Astrocyte of the spinal cord (primary cell): Measurements from ENCODE around the gene NUAK2.

Source experiments
- DNase-seq: peaks from one replicate; pipeline ENCODE4 v3.0.0; 2011; ENCODE audit warnings: low read depth, low spot score
- H3K4me3 ChIP-seq: 2 replicates; pipeline ENCODE4 v1.5.1; 2011; ENCODE audit warnings: low read depth, mild to moderate bottlenecking, low read length, moderate library complexity
- in situ Hi-C: cut with HindIII; loops from 2 replicates; pipeline ENCODE4 v1.10.0; 2017; ENCODE audit warnings: low sequenced_read_pairs
- TF ChIP-seq, protein P1 (sequence below): IDR thresholded peaks from 2 replicates; pipeline ENCODE4 v1.5.1; 2012; ENCODE audit warnings: low read depth, mild to moderate bottlenecking, low read length, inconsistent platforms

Gene NUAK2

DNA sequence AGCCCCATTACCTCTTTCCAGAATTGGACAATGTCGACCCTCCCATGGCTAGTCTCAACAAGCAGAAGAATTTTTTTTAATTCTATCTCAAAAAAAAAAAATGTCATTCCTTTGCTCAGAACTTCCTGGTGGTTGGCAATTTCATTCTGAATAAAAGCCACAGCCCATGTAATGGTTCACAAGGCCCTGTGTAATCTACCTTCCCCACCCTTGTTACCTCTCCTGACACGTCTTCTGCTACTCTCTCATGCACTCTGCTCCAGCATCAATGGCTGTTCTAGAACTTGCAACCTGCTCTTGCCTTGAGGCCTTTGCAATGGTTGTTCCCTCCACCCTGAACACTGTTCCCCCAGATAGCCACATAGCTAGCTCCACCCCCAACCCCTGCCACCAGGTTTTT, 25.4 kb downstream of the NUAK2 start:
- DNase-seq = no peak
- no peak overlapping the region for H3K4me3 ChIP-seq
- TF ChIP-seq, protein P1, sequence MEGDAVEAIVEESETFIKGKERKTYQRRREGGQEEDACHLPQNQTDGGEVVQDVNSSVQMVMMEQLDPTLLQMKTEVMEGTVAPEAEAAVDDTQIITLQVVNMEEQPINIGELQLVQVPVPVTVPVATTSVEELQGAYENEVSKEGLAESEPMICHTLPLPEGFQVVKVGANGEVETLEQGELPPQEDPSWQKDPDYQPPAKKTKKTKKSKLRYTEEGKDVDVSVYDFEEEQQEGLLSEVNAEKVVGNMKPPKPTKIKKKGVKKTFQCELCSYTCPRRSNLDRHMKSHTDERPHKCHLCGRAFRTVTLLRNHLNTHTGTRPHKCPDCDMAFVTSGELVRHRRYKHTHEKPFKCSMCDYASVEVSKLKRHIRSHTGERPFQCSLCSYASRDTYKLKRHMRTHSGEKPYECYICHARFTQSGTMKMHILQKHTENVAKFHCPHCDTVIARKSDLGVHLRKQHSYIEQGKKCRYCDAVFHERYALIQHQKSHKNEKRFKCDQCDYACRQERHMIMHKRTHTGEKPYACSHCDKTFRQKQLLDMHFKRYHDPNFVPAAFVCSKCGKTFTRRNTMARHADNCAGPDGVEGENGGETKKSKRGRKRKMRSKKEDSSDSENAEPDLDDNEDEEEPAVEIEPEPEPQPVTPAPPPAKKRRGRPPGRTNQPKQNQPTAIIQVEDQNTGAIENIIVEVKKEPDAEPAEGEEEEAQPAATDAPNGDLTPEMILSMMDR = no peak
- in situ Hi-C loops = no loop called here

DNA sequence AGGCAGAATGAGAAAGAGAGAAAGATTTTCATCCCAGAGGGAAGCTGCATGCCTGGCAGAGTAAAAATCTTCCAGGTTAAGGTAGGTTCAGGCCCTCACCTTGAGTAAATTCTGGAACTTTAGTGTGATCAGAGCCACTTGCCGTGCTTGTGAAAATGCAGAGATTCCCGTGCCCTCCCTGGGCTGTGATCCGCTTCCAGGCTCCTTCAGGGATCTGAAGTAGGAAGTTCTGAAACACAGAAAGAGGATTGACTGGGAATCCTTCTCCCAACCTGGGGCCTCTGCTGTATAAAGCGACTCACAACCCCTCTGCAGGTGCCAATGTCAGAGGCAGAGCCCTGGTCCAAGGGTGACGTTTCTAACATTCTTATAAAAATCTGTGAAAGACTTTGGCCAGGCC, 26.6 kb downstream of the NUAK2 start:
- in situ Hi-C loops = no loop called here
- H3K4me3 ChIP-seq = no peak overlapping the region
- DNase-seq = no peak
- TF ChIP-seq, protein P1 = no peak

DNA sequence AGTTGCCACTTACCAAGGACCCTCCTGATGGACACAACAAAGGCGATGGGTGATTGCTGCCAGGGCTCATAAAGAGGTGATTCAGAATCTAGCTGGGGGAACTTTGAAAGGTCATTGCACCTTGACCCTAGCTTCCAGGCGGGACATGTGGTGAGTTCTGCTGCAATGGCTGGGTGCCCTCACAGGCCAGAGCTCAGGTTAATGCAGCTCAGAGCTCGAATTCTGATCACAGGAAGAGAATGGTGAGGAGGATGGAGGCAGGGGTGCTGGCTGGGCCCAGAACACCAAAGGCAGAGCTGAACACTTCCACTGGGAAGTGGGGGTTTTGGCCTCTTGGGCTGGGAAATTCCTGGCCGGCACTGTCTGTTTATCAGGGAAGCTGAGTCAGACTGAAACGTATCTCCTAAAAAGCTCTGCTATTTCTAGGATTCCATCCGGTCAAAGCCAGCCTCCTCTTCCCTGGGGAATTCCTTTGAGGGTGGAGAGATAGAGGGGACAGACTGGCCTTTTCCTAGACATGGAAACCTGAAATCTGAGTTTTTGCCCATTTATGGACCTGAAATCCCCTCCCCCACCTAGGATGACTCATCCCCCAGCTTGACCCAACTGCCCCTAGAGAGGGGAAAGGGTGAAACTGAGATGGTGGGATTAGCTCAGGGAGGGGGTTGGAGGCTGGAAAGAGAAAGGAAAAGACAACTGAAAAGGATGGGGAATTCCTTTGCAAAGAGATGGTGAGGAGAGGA, 27.2 kb downstream of the NUAK2 start:
- DNase-seq = peak; percentile 80
- in situ Hi-C loops = no loop called here
- no peak overlapping the region for H3K4me3 ChIP-seq
- TF ChIP-seq, protein P1 = no peak

DNA sequence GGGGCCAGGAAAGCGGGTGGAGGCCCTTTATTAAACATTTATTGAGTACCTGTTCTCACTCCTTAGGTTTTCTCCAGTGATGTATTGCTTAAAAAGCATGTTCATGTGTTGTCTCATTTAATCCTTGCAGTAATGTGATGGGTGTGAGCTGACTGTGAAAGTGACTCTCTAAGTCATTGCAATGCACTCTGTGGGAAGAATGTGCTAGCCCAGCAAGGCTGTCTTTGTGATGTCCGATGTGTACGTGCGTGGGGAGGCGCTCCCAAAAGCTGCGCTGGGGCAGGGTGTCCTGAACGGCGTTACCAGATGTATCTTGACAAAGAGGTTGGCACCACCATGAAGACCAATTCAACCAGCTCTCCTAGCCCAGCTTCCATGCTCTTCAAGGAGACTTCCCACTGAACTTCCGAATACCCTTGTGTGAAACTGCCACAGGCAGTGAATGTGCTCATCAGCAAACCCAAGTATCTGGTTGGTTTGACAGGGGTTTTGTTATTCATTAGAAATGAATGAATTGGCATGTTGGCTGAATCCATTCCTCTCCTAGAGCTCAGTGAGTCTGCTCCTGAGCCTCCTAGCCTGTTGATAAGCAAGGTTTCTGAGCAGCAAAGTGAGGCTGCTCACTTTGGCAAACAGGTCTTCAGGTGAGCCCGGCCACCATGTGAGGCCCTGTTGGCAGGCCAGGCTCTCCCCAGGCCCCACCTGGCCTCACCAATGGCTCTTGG, 28.0 kb downstream of the NUAK2 start:
- in situ Hi-C loops = no loop called here
- TF ChIP-seq, protein P1 = no peak

DNA sequence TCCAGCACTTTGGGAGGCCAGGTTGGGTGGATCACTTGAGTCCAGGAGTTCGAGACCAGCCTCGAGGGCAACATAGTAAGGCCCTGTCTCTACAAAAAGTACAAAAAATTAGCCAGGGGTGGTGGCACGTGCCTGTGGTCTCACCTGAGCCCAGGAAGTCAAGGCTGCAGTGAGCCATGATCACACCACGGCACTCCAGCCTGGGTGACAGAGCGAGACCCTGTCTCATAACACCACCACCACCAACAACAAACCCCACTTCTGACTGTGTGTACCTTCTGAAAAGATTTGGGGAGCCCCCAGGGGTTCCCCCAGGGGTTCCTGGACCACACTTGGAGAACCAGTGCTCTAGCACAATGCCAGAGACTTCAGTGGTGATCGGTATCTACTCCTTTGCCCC, 29.9 kb downstream of the NUAK2 start:
- TF ChIP-seq, protein P1 = no peak
- DNase-seq = no peak
- in situ Hi-C loops = no loop called here
- H3K4me3 ChIP-seq = no peak overlapping the region

More for the DNA sequence above, 28.0 kb downstream of the NUAK2 start:
- no peak for DNase-seq
- H3K4me3 ChIP-seq = no peak overlapping the region

DNA sequence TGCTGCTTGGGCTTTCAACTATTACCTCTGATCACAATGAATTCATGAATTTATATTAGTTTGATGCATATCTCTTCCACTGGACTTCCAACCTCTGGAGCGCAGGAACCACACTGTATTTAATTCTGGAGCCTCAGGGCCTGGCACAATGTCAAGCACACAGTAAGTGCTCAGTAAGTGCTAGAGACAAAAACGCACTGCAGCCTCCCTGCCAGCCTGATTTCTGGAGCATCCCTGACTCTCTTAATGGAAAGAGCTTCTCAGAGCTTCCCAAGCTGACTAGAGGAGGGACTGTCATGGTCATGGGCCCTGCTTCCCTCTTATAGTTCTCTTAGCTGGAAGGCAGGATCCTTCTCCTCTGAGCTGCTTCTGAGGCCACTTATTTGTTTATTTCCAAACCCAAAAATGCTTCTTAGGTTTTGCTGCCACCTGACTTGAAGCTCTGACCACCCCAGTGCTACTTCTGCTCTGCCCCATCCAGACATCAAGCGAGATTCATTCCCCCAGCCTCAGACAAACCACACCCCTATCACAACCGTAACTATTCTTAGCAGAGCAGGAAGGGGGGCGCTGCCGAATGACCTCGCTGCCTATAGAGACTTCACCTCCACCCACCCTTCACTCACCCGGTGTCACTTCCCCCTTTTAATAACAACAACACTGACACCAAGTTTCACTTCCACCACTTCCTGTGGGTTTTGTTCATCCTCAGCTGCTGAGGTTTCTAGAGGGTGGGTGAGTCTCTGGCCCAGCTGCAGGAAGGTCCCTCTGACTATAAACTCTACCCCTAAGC, 33.6 kb downstream of the NUAK2 start:
- no peak overlapping the region for H3K4me3 ChIP-seq
- TF ChIP-seq, protein P1 = no peak
- in situ Hi-C loops = no loop called here
- DNase-seq = no peak
